K562 (cell line): ENCODE measurements around the gene TXNDC8.

Experiments
- CTCF ChIP-seq, 3 experiments: IDR thresholded peaks in 2 of 3; conservative IDR thresholded peaks in 1 of 3; 2 replicates each; pipeline ENCODE4 v1.5.1; 2011 to 2012; ENCODE audit warnings: low read length in 3 of 3, mild to moderate bottlenecking in 3 of 3, control low read depth in 2 of 3, improper control_type of control experiment in 1 of 3, inconsistent platforms in 1 of 3, low read depth in 1 of 3, mixed read lengths in 1 of 3, moderate library complexity in 1 of 3; ENCODE audit not compliant: insufficient read depth in 2 of 3
- ESRRA ChIP-seq: fragments of 450-650 bp; IDR thresholded peaks from 2 replicates; pipeline ENCODE4 v1.6.1; 2014; ENCODE audit warnings: low read depth, mild to moderate bottlenecking, moderate library complexity, borderline replicate concordance
- KDM4B ChIP-seq, 2 experiments: fragments of 450-650 bp in 1 of 2; sonication (generic) in 1 of 2; IDR thresholded peaks; 2 replicates each; pipeline ENCODE4 v1.6.1; 2016 to 2017; ENCODE audit warnings: borderline replicate concordance in 2 of 2, antibody characterized with exemption in 1 of 2, low read depth in 1 of 2, mild to moderate bottlenecking in 1 of 2
- POLR2A ChIP-seq: fragments of 450-650 bp; conservative IDR thresholded peaks from 2 replicates; pipeline ENCODE4 v1.6.1; 2016
- SLC30A9 ChIP-seq: fragments of 250-450 bp; sonication (Bioruptor Pico); IDR thresholded peaks from 2 replicates; pipeline ENCODE4 v1.8.0; 2022; ENCODE audit warnings: mild to moderate bottlenecking, moderate library complexity
- TCF7 ChIP-seq: sonication (generic); IDR thresholded peaks from 2 replicates; pipeline ENCODE4 v1.6.1; 2016; ENCODE audit warnings: antibody characterized with exemption, borderline replicate concordance

DNA sequence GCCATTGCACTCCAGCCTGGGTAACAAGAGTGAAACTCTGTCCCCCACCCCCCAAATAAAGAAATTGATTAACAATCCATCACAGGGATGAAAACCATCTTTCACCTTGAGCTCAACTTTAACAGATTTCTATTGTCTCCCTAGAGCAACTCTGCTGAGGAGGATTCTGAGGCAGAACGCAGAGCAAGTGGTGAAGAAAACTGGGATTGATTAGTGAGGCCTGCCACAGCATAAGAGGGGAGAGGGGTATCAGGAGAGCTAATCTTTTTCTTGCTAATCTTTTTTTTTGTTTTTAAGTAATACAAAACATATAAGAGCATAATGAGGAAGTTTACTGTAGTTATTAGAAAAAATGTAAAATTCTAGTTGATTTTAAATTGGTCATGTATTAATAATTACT is 8.9 kb downstream of the TXNDC8 start:
- TF ChIP-seq KDM4B (IDR thresholded peaks at IDR 0.05; ENCODE audit: borderline replicate concordance in 2 of 2, low read depth in 1 of 2) (no peak), CTCF (IDR thresholded peaks at IDR 0.05 in 2 of 3, conservative IDR thresholded peaks at IDR 0.05 in 1 of 3; ENCODE audit: insufficient read depth in 2 of 3, low read depth in 1 of 3, low read length in 3 of 3) (no peak), SLC30A9 (CRISPR knock-in tag) (no peak), POLR2A (no peak), ESRRA (no peak), TCF7 (no peak)
